NCI-H524 (cell line): ENCODE results near the gene CYP27B1.

Experiments used
- DNase-seq, 2 experiments: peaks; one replicate each; lab custom pipeline; 2025; lab: John Stamatoyannopoulos, UW

CYP27B1 gene

GRCh38 chr12:57766464-57767304 is at the start of gene CYP27B1:
Gene CYP27B1, minus strand, starts transcription at chr12:57767078. Its CDS starts 37 bp downstream, at chr12:57767041.
- peak; percentile 72 to 88 for DNase-seq

- DNase-seq, result no peak
These were observed 49.4 kb upstream of the CYP27B1 start for GRCh38 chr12:57816001-57816854.

- peak in 1 of 2 experiments; percentile 17 for DNase-seq
These were observed 48.5 kb upstream of the CYP27B1 start for GRCh38 chr12:57815177-57816000.

- no peak for DNase-seq
These were observed 47.3 kb upstream of the CYP27B1 start for GRCh38 chr12:57813971-57814772.

GRCh38 chr12:57813111-57813970 is 46.5 kb upstream of the CYP27B1 start:
- no peak for DNase-seq

- DNase-seq, result no peak
These were observed 44.3 kb upstream of the CYP27B1 start for GRCh38 chr12:57811028-57811755.

- DNase-seq, result no peak
These were observed 43.6 kb upstream of the CYP27B1 start for GRCh38 chr12:57810450-57810849.

GRCh38 chr12:57809425-57809824 is 42.5 kb upstream of the CYP27B1 start:
- DNase-seq, result no peak

GRCh38 chr12:57808351-57808750 is 41.5 kb upstream of the CYP27B1 start:
- no peak for DNase-seq

GRCh38 chr12:57807285-57807684 is 40.4 kb upstream of the CYP27B1 start:
- DNase-seq, result no peak

GRCh38 chr12:57806677-57807076 is 39.8 kb upstream of the CYP27B1 start:
- no peak for DNase-seq

GRCh38 chr12:57803319-57803893 is 36.5 kb upstream of the CYP27B1 start:
- peak; percentile 20 to 35 for DNase-seq

GRCh38 chr12:57802607-57803006 is 35.7 kb upstream of the CYP27B1 start:
- no peak for DNase-seq

GRCh38 chr12:57800965-57801364 is 34.1 kb upstream of the CYP27B1 start:
- DNase-seq, result no peak

- DNase-seq, result no peak
These were observed 31.1 kb upstream of the CYP27B1 start for GRCh38 chr12:57797933-57798332.

- no peak for DNase-seq
These were observed 30.1 kb upstream of the CYP27B1 start for GRCh38 chr12:57796996-57797395.

- no peak for DNase-seq
These were observed 28.5 kb upstream of the CYP27B1 start for GRCh38 chr12:57795354-57795753.

GRCh38 chr12:57793920-57794319 is 27.0 kb upstream of the CYP27B1 start:
- no peak for DNase-seq

- no peak for DNase-seq
These were observed 17.0 kb upstream of the CYP27B1 start for GRCh38 chr12:57783861-57784260.
